HG03342 (cell line): ENCODE results near the gene KRTAP12-2.
"Not testable (repeated sequence)": the region's sequence is repeated elsewhere in the genome, so short reads cannot be mapped to it uniquely, and the experiment has no call there.

Experiments
- ATAC-seq: cut with Tn5 transposase; IDR thresholded peaks from one replicate; pipeline ENCODE4 v1.9.1; 2021; ENCODE audit warnings: mild to moderate bottlenecking, moderate library complexity; ENCODE audit not compliant: unreplicated experiment

The KRTAP12-2 gene

GRCh38 chr21:44632067-44632466 is 34.7 kb downstream of the KRTAP12-2 start:
- ATAC-seq, result no peak

GRCh38 chr21:44630440-44630839 is 36.3 kb downstream of the KRTAP12-2 start:
- no peak for ATAC-seq

GRCh38 chr21:44628707-44629391 is 37.9 kb downstream of the KRTAP12-2 start:
- no peak for ATAC-seq

- not testable (repeated sequence) for ATAC-seq
These were observed 38.9 kb downstream of the KRTAP12-2 start for GRCh38 chr21:44627831-44628233.

GRCh38 chr21:44627181-44627822 is 39.4 kb downstream of the KRTAP12-2 start:
- ATAC-seq, result not testable (repeated sequence)

GRCh38 chr21:44626673-44627143 is 40.0 kb downstream of the KRTAP12-2 start, which contains the start of gene KRTAP10-9:
Gene KRTAP10-9 (plus strand): TSS chr21:44627093. CDS start chr21:44627172, 79 bp downstream.
- ATAC-seq, result no peak

GRCh38 chr21:44626262-44626661 is 40.5 kb downstream of the KRTAP12-2 start:
- no peak for ATAC-seq

GRCh38 chr21:44625756-44626155 is 41.0 kb downstream of the KRTAP12-2 start:
- no peak for ATAC-seq

- no peak for ATAC-seq
These were observed 43.2 kb downstream of the KRTAP12-2 start for GRCh38 chr21:44623575-44623974.

GRCh38 chr21:44619886-44620285 is 46.8 kb downstream of the KRTAP12-2 start:
- ATAC-seq, result no peak

- ATAC-seq, result no peak
These were observed 47.8 kb downstream of the KRTAP12-2 start for GRCh38 chr21:44618909-44619308.

- ATAC-seq, result no peak
These were observed 48.2 kb downstream of the KRTAP12-2 start for GRCh38 chr21:44618504-44618903.

GRCh38 chr21:44617071-44617501 is 49.6 kb downstream of the KRTAP12-2 start:
- no peak for ATAC-seq

GRCh38 chr21:44616591-44616926 is 50.2 kb downstream of the KRTAP12-2 start:
- no peak for ATAC-seq
